SK-N-SH (cell line): ENCODE measurements around the gene MRGPRG.
A peak's percentile ranks its signal among the peaks of the same experiment; 100 is the strongest.

Source experiments
- JUND ChIP-seq: IDR thresholded peaks from 2 replicates; pipeline ENCODE4 v1.4.0; 2012
- NRF1 ChIP-seq: IDR thresholded peaks from 2 replicates; pipeline ENCODE4 v1.6.1; 2012; ENCODE audit warnings: low read depth, mild to moderate bottlenecking, low read length
- TCF12 ChIP-seq: IDR thresholded peaks from 2 replicates; pipeline ENCODE4 v1.4.0; 2012
- TF ChIP-seq, protein P1 (sequence below): fragments of 200-600 bp; sonication (generic); IDR thresholded peaks from 2 replicates; pipeline ENCODE4 v1.6.1; 2017; ENCODE audit warnings: antibody characterized with exemption, mild to moderate bottlenecking, moderate library complexity

DNA sequence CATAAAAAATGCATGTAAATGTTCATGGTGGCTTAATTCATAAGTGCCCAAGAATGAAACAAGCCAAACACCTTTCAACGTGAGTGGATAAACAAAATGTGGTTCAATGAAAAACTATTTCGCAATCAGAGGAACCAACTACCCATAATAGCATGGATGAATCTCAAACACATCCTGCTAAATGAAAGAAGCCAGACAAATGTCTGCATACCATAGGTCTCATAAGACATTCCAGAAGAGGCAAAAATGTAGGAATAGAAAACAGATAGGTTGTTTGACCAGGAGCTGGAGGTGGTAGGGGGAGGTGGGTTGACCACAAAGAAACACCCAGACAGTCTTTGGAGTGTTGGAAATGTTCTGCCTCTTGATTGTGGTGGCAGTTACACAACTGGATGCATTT, 40.3 kb downstream of the MRGPRG start:
- TF ChIP-seq, protein P1, sequence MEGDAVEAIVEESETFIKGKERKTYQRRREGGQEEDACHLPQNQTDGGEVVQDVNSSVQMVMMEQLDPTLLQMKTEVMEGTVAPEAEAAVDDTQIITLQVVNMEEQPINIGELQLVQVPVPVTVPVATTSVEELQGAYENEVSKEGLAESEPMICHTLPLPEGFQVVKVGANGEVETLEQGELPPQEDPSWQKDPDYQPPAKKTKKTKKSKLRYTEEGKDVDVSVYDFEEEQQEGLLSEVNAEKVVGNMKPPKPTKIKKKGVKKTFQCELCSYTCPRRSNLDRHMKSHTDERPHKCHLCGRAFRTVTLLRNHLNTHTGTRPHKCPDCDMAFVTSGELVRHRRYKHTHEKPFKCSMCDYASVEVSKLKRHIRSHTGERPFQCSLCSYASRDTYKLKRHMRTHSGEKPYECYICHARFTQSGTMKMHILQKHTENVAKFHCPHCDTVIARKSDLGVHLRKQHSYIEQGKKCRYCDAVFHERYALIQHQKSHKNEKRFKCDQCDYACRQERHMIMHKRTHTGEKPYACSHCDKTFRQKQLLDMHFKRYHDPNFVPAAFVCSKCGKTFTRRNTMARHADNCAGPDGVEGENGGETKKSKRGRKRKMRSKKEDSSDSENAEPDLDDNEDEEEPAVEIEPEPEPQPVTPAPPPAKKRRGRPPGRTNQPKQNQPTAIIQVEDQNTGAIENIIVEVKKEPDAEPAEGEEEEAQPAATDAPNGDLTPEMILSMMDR = no peak
- no peak for TF ChIP-seq NRF1
- no peak for TF ChIP-seq JUND
- TF ChIP-seq TCF12 = peak; percentile 22; the same call in 1 of the 2 replicates
